ENCODE results near the gene SIDT1.

SIDT1 gene

GRCh38 chr3:113615976-113616375, 83.6 kb downstream of the SIDT1 start:
- TF ChIP-seq CTCF (conservative IDR thresholded peaks at IDR 0.05; ENCODE audit: low read depth, low read length), result no peak
- Histone ChIP-seq H3K79me2 (ENCODE audit: insufficient read depth, low read depth) (no peaks in the 10 kb centered on the region), H3K9ac (no peak overlapping the region), H3K4me3 (IDR thresholded peaks at IDR 0.05; ENCODE audit: insufficient read depth, low read depth, low read length) (no peak overlapping the region), H3K27ac (no peak overlapping the region), H3K27me3 (ENCODE audit: insufficient read depth, low read depth) (no peaks in the 10 kb centered on the region), H3K4me2 (no peak overlapping the region), H4K20me1 (ENCODE audit: insufficient read depth) (no peaks in the 10 kb centered on the region), H3K36me3 (ENCODE audit: insufficient read depth) (no peaks in the 10 kb centered on the region), H3K4me1 (ENCODE audit: low read depth, poor library complexity, severe bottlenecking) (no peaks in the 10 kb centered on the region), H2AFZ (ENCODE audit: low read depth) (no peak overlapping the region)

GRCh38 chr3:113617726-113618125, 85.4 kb downstream of the SIDT1 start:
- Histone ChIP-seq H3K4me3 (IDR thresholded peaks at IDR 0.05; ENCODE audit: insufficient read depth, low read depth, low read length) (no peak overlapping the region), H3K4me1 (ENCODE audit: low read depth, poor library complexity, severe bottlenecking) (no peaks in the 10 kb centered on the region), H3K36me3 (ENCODE audit: insufficient read depth) (no peaks in the 10 kb centered on the region), H3K27me3 (ENCODE audit: insufficient read depth, low read depth) (no peaks in the 10 kb centered on the region), H2AFZ (ENCODE audit: low read depth) (no peak overlapping the region), H3K27ac (no peak overlapping the region), H4K20me1 (ENCODE audit: insufficient read depth) (no peaks in the 10 kb centered on the region), H3K4me2 (no peak overlapping the region), H3K9ac (no peak overlapping the region), H3K79me2 (ENCODE audit: insufficient read depth, low read depth) (no peaks in the 10 kb centered on the region)
- no peak for TF ChIP-seq CTCF (conservative IDR thresholded peaks at IDR 0.05; ENCODE audit: low read depth, low read length)

- Histone ChIP-seq H3K9ac (no peak overlapping the region), H3K79me2 (ENCODE audit: insufficient read depth, low read depth) (no peaks in the 10 kb centered on the region), H2AFZ (ENCODE audit: low read depth) (no peak overlapping the region), H3K27me3 (ENCODE audit: insufficient read depth, low read depth) (no peaks in the 10 kb centered on the region), H3K4me3 (IDR thresholded peaks at IDR 0.05; ENCODE audit: insufficient read depth, low read depth, low read length) (no peak overlapping the region), H3K27ac (no peak overlapping the region), H4K20me1 (ENCODE audit: insufficient read depth) (no peaks in the 10 kb centered on the region), H3K36me3 (ENCODE audit: insufficient read depth) (no peaks in the 10 kb centered on the region), H3K4me1 (ENCODE audit: low read depth, poor library complexity, severe bottlenecking) (no peaks in the 10 kb centered on the region), H3K4me2 (no peak overlapping the region)
- TF ChIP-seq CTCF (conservative IDR thresholded peaks at IDR 0.05; ENCODE audit: low read depth, low read length), result no peak
These were observed 87.7 kb downstream of the SIDT1 start for GRCh38 chr3:113620091-113620490.

- no peak overlapping the region for H3K9ac ChIP-seq
These were observed 91.0 kb downstream of the SIDT1 start for GRCh38 chr3:113623324-113623723.

More at GRCh38 chr3:113623324-113623723, 91.0 kb downstream of the SIDT1 start:
- no peaks in the 10 kb centered on the region for H3K36me3 ChIP-seq (ENCODE audit: insufficient read depth)
- no peaks in the 10 kb centered on the region for H3K27me3 ChIP-seq (ENCODE audit: insufficient read depth, low read depth)
- TF ChIP-seq CTCF (conservative IDR thresholded peaks at IDR 0.05; ENCODE audit: low read depth, low read length), result no peak
- H4K20me1 ChIP-seq (ENCODE audit: insufficient read depth), result no peaks in the 10 kb centered on the region
- no peak overlapping the region for H3K4me2 ChIP-seq
- no peak overlapping the region for H3K4me3 ChIP-seq (IDR thresholded peaks at IDR 0.05; ENCODE audit: insufficient read depth, low read depth, low read length)
- no peak overlapping the region for H3K27ac ChIP-seq
- no peaks in the 10 kb centered on the region for H3K79me2 ChIP-seq (ENCODE audit: insufficient read depth, low read depth)
- H2AFZ ChIP-seq (ENCODE audit: low read depth), result no peak overlapping the region
- H3K4me1 ChIP-seq (ENCODE audit: low read depth, poor library complexity, severe bottlenecking), result no peaks in the 10 kb centered on the region
